ENCODE results near the gene HK2. TPM values are rescaled to one million over a fixed set of nuclear protein-coding genes. Genes with fewer than 3 reads are reported as not detected.

Gene HK2
- total RNA-seq, 4 donors from 2014 or later, result 0.29 to 8.6 (median 1.2) TPM

DNA sequence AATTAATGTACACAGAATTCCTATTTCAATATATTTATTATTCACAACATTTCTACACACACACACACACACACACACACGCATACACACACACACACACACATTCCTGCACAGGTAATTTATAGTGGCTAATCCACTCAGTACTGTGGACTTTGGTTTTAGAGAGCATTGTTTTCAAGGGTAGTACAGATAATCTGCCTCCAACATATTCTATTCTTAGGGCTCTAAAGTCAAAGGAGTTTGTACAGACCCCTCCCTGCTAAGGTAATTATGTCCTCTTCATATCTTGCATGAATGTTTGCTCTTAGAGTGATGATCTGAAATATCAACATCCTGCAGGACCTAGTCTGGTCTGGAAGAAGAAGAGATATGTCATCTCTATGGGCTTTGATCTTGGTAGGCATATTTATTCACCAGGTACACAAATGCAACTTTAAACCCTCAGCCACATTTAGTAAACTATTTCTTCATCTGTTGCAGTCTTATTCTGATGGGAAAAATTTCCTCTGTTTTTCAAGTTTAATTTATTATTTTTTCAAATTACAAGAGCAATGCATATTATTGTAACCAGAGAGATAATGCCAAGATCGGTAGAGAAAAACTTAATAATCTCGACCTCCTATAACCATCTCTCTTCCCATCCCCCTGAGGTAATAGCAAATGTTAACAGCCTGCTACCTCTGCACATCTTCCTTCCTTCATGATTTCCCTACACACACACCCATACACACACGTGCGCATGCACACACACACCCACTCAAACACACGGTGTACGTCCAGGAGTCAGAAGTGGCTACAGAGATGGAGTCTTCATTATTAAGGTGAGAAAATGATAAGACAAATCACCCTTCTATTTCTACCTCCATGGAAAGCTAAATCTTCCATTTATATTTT lies 106.2 kb downstream of the HK2 start:
- Histone ChIP-seq H3K4me1 (no peaks in the 10 kb centered on the region), H3K27ac (no peak overlapping the region), H3K4me3 (no peak overlapping the region), H3K9me3 (no peaks in the 10 kb centered on the region), H3K27me3 (no peaks in the 10 kb centered on the region), H3K36me3 (no peaks in the 10 kb centered on the region)
- intact Hi-C loops (cut with DNase I; ENCODE audit: low total_unique reads), result no loop called here
- no peak for DNase-seq
- TF ChIP-seq, protein P1, sequence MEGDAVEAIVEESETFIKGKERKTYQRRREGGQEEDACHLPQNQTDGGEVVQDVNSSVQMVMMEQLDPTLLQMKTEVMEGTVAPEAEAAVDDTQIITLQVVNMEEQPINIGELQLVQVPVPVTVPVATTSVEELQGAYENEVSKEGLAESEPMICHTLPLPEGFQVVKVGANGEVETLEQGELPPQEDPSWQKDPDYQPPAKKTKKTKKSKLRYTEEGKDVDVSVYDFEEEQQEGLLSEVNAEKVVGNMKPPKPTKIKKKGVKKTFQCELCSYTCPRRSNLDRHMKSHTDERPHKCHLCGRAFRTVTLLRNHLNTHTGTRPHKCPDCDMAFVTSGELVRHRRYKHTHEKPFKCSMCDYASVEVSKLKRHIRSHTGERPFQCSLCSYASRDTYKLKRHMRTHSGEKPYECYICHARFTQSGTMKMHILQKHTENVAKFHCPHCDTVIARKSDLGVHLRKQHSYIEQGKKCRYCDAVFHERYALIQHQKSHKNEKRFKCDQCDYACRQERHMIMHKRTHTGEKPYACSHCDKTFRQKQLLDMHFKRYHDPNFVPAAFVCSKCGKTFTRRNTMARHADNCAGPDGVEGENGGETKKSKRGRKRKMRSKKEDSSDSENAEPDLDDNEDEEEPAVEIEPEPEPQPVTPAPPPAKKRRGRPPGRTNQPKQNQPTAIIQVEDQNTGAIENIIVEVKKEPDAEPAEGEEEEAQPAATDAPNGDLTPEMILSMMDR (IDR thresholded peaks at IDR 0.05), result no peak
- TF ChIP-seq POLR2A (IDR thresholded peaks at IDR 0.05), result no peak

DNA sequence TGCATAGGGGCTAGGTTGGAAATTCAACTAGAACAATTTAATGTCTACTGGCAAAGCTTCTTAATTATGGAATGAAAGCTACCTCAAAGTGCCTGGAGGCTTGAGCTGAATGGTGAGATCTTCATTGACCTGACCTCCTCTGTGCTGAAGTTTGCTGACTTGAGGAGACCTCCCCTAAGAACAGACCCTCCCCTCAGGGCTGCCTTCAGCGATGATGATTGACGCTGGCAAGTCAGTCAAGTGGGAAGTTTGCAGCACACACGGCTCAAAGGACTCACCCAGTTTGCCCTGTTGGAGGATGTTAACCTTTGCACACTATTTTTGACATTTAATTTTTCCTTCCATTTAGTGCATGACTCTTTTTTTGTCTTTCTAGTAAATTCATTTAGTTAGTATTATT lies 107.4 kb downstream of the HK2 start:
- Histone ChIP-seq H3K4me1 (no peaks in the 10 kb centered on the region), H3K4me3 (no peak overlapping the region), H3K27ac (no peak overlapping the region), H3K9me3 (no peaks in the 10 kb centered on the region), H3K36me3 (no peaks in the 10 kb centered on the region), H3K27me3 (no peaks in the 10 kb centered on the region)
- DNase-seq, result no peak
- intact Hi-C loops (cut with DNase I; ENCODE audit: low total_unique reads), result no loop called here
- no peak for TF ChIP-seq POLR2A (IDR thresholded peaks at IDR 0.05)
- TF ChIP-seq, protein P1 (IDR thresholded peaks at IDR 0.05), result no peak

GRCh38 chr2:74942263-74942662 lies 108.3 kb downstream of the HK2 start:
- Histone ChIP-seq H3K4me3 (no peak overlapping the region), H3K27me3 (no peaks in the 10 kb centered on the region), H3K9me3 (no peaks in the 10 kb centered on the region), H3K36me3 (no peaks in the 10 kb centered on the region), H3K4me1 (no peaks in the 10 kb centered on the region), H3K27ac (no peak overlapping the region)
- TF ChIP-seq, protein P1 (IDR thresholded peaks at IDR 0.05), result no peak
- no peak for TF ChIP-seq POLR2A (IDR thresholded peaks at IDR 0.05)
- intact Hi-C loops (cut with DNase I; ENCODE audit: low total_unique reads), result no loop called here
- DNase-seq, result no peak

Other genes with a start within 250 kb of the HK2 start
- gene M1AP, start 185.8 kb upstream of the HK2 start, total RNA-seq, result under 1 TPM in 2 of 4 donors, not detected in 2; 0.49 to 0.76 TPM
- 10 to 100 TPM in 1 of 4 donors, 1 to 10 TPM in 3; 1.3 to 14.5 (median 4.8) TPM for gene SEMA4F, start 179.9 kb upstream of the HK2 start, total RNA-seq
- 10 to 100 TPM; 14.2 to 41.2 (median 33.8) TPM for gene POLE4, start 124.5 kb downstream of the HK2 start, total RNA-seq

Data from uterus (tissue), 4 donors.